Measurements from ENCODE around the gene PHF1. TPM values are rescaled to one million over a fixed set of nuclear protein-coding genes. Genes with fewer than 3 reads are reported as not detected.

PHF1 gene
- total and polyA plus RNA-seq, 2 of the 13 experiments (the other 11 are each of a cell fraction or from before 2014, with no cell fraction given): 25.4 to 61.9 TPM

GRCh38 chr6:33391278-33391921, 19.4 kb upstream of the PHF1 start, which contains the start of gene KIFC1 (continued):
- TF ChIP-seq ZNF276 (CRISPR knock-in tag; IDR thresholded peaks at IDR 0.05; ENCODE audit: low read depth) (peak; percentile 70), ZNF672 (CRISPR knock-in tag; IDR thresholded peaks at IDR 0.05) (peak; percentile 91; the same call in 1 of the 2 replicates), ZNF766 (CRISPR knock-in tag; IDR thresholded peaks at IDR 0.05; ENCODE audit: borderline replicate concordance) (peak; percentile 83), ZNF616 (CRISPR knock-in tag; IDR thresholded peaks at IDR 0.05; ENCODE audit: low read depth) (peak; percentile 76), ZSCAN9 (CRISPR knock-in tag; IDR thresholded peaks at IDR 0.05; ENCODE audit: borderline replicate concordance) (peak; percentile 94), ZNF574 (CRISPR knock-in tag; IDR thresholded peaks at IDR 0.05) (peak; percentile 86), ZFYVE20 (CRISPR knock-in tag; IDR thresholded peaks at IDR 0.05; ENCODE audit: borderline replicate concordance, low read depth) (peak; percentile 96), ZSCAN29 (CRISPR knock-in tag; conservative IDR thresholded peaks at IDR 0.05) (no peak; the same call in 1 of the 2 replicates), REST (IDR thresholded peaks at IDR 0.05; ENCODE audit: borderline replicate concordance in 1 of 2, low read depth in 1 of 2, low read length in 2 of 2) (peak in 1 of 2 experiments; percentile 16; a peak in 1 of 4 replicates), REL (CRISPR knock-in tag; conservative IDR thresholded peaks at IDR 0.05) (peak; percentile 99), ZNF550 (CRISPR knock-in tag; IDR thresholded peaks at IDR 0.05; ENCODE audit: borderline replicate concordance) (peak; percentile 53; the same call in 1 of the 2 replicates), MTF2 (CRISPR knock-in tag; IDR thresholded peaks at IDR 0.05; ENCODE audit: borderline replicate concordance) (peak; percentile 97; the same call in 1 of the 2 replicates), ZNF597 (CRISPR knock-in tag; IDR thresholded peaks at IDR 0.05) (no peak), ZNF792 (CRISPR knock-in tag; IDR thresholded peaks at IDR 0.05) (peak; percentile 85), ZNF33A (CRISPR knock-in tag; IDR thresholded peaks at IDR 0.05; ENCODE audit: borderline replicate concordance) (no peak; the same call in 1 of the 2 replicates), RARA (CRISPR knock-in tag; IDR thresholded peaks at IDR 0.05) (peak; percentile 64), ZNF260 (CRISPR knock-in tag; IDR thresholded peaks at IDR 0.05; ENCODE audit: borderline replicate concordance, low read depth) (no peak), SMYD3 (CRISPR knock-in tag; IDR thresholded peaks at IDR 0.05) (no peak)
